Naive thymus-derived CD4-positive, alpha-beta T cell (primary cell): ENCODE measurements around the gene ASS1. TPM values are rescaled to one million over a fixed set of nuclear protein-coding genes. Genes with fewer than 3 reads are reported as not detected.
A peak's percentile ranks its signal among the peaks of the same experiment; 100 is the strongest.

Experiments
- ATAC-seq: fragments of 150-1000 bp; cut with Tn5 transposase; 2 replicates; pipeline ENCODE4 v1.10.0; 2021; ENCODE audit warnings: mild to moderate bottlenecking, moderate library complexity
- CTCF ChIA-PET: fragments of 350-600 bp; sonication (Branson Sonifier 250); formaldehyde crosslinking; loops from one replicate; lab custom pipeline; 2021; ENCODE audit warnings: antibody characterized with exemption; lab: Charles Lee
- POLR2A ChIA-PET: fragments of 350-600 bp; sonication (Branson Sonifier 250); formaldehyde crosslinking; loops from one replicate; lab custom pipeline; 2021; ENCODE audit warnings: antibody characterized with exemption, inconsistent platforms; lab: Charles Lee
- DNase-seq, 9 donors: peaks; one replicate each; pipeline versions ENCODE4 v3.0.0 to v3.0.0-alpha.2; 2020 to 2022; ENCODE audit warnings: mixed read lengths in 1 of 9
- H3K27ac ChIP-seq: one replicate; pipeline ENCODE4 v1.7.0; 2013; ENCODE audit warnings: mild to moderate bottlenecking, low read depth, low read length, moderate library complexity
- H3K27me3 ChIP-seq, 2 donors: one replicate each; pipeline ENCODE4 v1.7.0; 2013; ENCODE audit warnings: low read length in 2 of 2, mild to moderate bottlenecking in 2 of 2, moderate library complexity in 2 of 2; ENCODE audit not compliant: control insufficient read depth in 2 of 2, insufficient read depth in 2 of 2
- H3K36me3 ChIP-seq, 3 experiments: 1 replicate in 2 of 3; 2 replicates in 1 of 3; pipeline ENCODE4 v1.7.0; 2013; ENCODE audit warnings: low read length in 3 of 3, mild to moderate bottlenecking in 3 of 3, moderate library complexity in 1 of 3; ENCODE audit not compliant: insufficient read depth in 3 of 3, control insufficient read depth in 2 of 3
- H3K4me1 ChIP-seq, 2 donors: one replicate each; pipeline ENCODE4 v1.7.0; 2013; ENCODE audit warnings: low read length in 2 of 2, mild to moderate bottlenecking in 2 of 2, moderate library complexity in 1 of 2; ENCODE audit not compliant: control insufficient read depth in 2 of 2, insufficient read depth in 2 of 2
- H3K4me3 ChIP-seq: 2 replicates; pipeline ENCODE4 v1.7.0; 2013; ENCODE audit warnings: mild to moderate bottlenecking, low read length
- H3K9me3 ChIP-seq, 3 experiments: 1 replicate in 2 of 3; 2 replicates in 1 of 3; pipeline ENCODE4 v1.7.0; 2013; ENCODE audit warnings: low read length in 3 of 3; ENCODE audit not compliant: control insufficient read depth in 2 of 3
- H3K27ac Mint-ChIP-seq, 9 donors: one replicate each; pipeline ENCODE4 v1.8.0; 2020 to 2022; ENCODE audit warnings: mixed read lengths in 9 of 9, mild to moderate bottlenecking in 8 of 9, moderate library complexity in 5 of 9, inconsistent platforms in 2 of 9
- H3K27me3 Mint-ChIP-seq, 5 donors: one replicate each; pipeline ENCODE4 v1.8.0; 2021 to 2022; ENCODE audit warnings: mixed read lengths in 5 of 5, mild to moderate bottlenecking in 1 of 5
- H3K36me3 Mint-ChIP-seq, 5 donors: one replicate each; pipeline ENCODE4 v1.8.0; 2020 to 2022; ENCODE audit warnings: mixed read lengths in 5 of 5, mild to moderate bottlenecking in 3 of 5, inconsistent platforms in 1 of 5
- H3K4me1 Mint-ChIP-seq, 7 donors: one replicate each; pipeline ENCODE4 v1.8.0; 2020 to 2022; ENCODE audit warnings: mixed read lengths in 7 of 7, mild to moderate bottlenecking in 3 of 7, inconsistent platforms in 1 of 7
- H3K4me3 Mint-ChIP-seq, 10 donors: one replicate each; pipeline ENCODE4 v1.8.0; 2020 to 2022; ENCODE audit warnings: mild to moderate bottlenecking in 10 of 10, mixed read lengths in 10 of 10, moderate library complexity in 6 of 10, inconsistent platforms in 2 of 10
- H3K9me3 Mint-ChIP-seq, 11 donors: one replicate each; pipeline ENCODE4 v1.8.0; 2020 to 2022; ENCODE audit warnings: mixed read lengths in 11 of 11, mild to moderate bottlenecking in 4 of 11, inconsistent platforms in 1 of 11, moderate library complexity in 1 of 11
- intact Hi-C, 2 donors: fragments of 100-400 bp; cut with micrococcal nuclease; formaldehyde crosslinking; loops; one replicate each; pipeline ENCODE4 v1.15.1; 2023
- polyA plus RNA-seq, 2 donors: library from polyadenylated mRNA; unstranded; fragments of 300-500 nt; fragmentation: Illumina TruSeq; gene quantifications; one replicate each; pipeline ENCODE4 v1.2.3, GENCODE V29; 2021
- total RNA-seq, 6 experiments: library from RNA in 5 of 6; stranded (reverse) in 5 of 6; gene quantifications; 1 replicate in 5 of 6; 2 replicates in 1 of 6; pipeline ENCODE4 v1.2.3 and lab custom pipeline; 2021 to 2026

The ASS1 gene
- total RNA-seq = 1 to 10 TPM in 1 of 5 experiments, under 1 TPM in 1, not detected in 3; 0.50 to 5.8 TPM
- not detected for polyA plus RNA-seq
- not detected for total RNA-seq (lab: John Stamatoyannopoulos, UW)

DNA sequence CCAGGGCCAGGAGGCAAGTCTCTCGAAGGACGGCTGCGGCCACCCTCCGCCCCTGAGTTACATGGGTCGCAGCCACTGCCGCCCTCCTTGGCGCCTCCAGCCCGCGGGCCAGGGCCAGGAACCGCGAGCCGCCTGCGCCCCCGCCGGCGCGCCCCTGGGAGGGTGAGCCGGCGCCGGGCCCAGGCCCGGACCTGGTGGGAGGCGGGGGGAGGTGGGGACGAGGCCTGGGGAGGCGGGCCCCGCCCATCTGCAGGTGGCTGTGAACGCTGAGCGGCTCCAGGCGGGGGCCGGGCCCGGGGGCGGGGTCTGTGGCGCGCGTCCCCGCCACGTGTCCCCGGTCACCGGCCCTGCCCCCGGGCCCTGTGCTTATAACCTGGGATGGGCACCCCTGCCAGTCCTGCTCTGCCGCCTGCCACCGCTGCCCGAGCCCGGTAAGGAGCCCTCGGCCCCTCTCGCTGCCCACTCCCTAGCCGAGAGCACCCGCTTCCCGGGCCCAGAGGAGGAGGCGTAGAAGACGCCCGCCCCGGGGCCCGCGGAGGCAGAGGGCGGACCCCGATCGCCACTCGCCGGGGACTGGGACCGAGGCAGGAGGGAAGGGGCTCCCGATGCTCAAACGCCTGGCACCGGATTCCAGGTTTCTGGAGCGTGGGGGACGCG, at the start of gene ASS1:
ASS1 (plus strand) TSS at position 397 of the 657 bp plus-strand sequence. CDS start 7,268 bp downstream, outside the sequence.
- Mint-ChIP-seq H3K27me3 (peaks cover 26 to 60% (median 30%) of the 10 kb centered on the region in 5 donors), H3K27ac (no peak within 1 kb of the TSS)

DNA sequence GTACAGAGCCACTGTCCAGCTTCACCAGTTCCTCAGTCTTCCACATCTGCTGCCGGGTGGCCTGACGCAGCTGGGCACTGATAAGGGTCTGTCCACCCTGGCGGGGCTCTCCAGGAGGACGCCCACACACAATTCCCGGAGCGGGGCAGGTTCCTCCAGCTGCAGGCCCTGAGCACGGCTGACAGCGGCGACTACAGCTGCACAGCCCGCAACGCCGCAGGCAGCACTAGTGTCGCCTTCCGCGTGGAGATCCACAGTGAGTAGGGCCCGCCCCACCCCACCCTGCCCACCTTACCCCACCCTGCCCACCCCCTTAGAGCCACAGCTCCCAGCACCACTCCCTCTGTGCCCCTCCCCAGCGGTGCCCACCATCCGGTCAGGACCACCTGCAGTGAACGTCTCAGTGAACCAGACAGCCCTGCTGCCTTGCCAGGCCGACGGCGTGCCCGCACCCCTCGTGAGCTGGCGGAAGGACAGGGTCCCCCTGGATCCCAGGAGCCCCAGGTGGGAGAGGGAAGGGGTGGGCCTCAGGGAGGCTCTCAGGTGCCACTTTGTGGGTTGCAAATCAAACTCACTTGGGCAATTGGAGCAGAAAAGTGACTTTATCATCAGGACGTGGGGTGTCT, 48.8 kb upstream of the ASS1 start:
- H3K27ac Mint-ChIP-seq = no peak overlapping the region
- H3K27ac ChIP-seq = no peak overlapping the region
- no peaks in the 10 kb centered on the region for H3K9me3 Mint-ChIP-seq
- H3K4me1 ChIP-seq = no peaks in the 10 kb centered on the region
- ChIA-PET POLR2A (no interaction called here), CTCF (no interaction called here)
- H3K9me3 ChIP-seq = no peaks in the 10 kb centered on the region
- no peaks in the 10 kb centered on the region for H3K27me3 ChIP-seq
- ATAC-seq (no peak), DNase-seq (no peak)
- no peak overlapping the region for H3K4me3 ChIP-seq
- H3K36me3 ChIP-seq = no peaks in the 10 kb centered on the region
- no peaks in the 10 kb centered on the region for H3K4me1 Mint-ChIP-seq
- H3K4me3 Mint-ChIP-seq = no peak overlapping the region
- peaks cover 0 to 13% (median 0%) of the 10 kb centered on the region in 5 donors for H3K27me3 Mint-ChIP-seq
- intact Hi-C loops = no loop called here
- no peaks in the 10 kb centered on the region for H3K36me3 Mint-ChIP-seq

More for the DNA sequence above, at the start of gene ASS1:
- Mint-ChIP-seq H3K4me3 (peak within 1 kb of the TSS; percentile 29 to 75 (median 65)), H3K4me1 (peaks cover 0 to 24% (median 3%) of the 10 kb centered on the region in 7 donors), H3K36me3 (peaks cover under 1 to 11% (median 4%) of the 10 kb centered on the region in 5 donors), H3K9me3 (peaks cover 0 to 25% (median 12%) of the 10 kb centered on the region in 11 donors)
- H3K27ac ChIP-seq = no peak within 1 kb of the TSS
- ChIA-PET CTCF (no interaction called here), POLR2A (no interaction called here)
- peaks cover 0 to 11% (median 0%) of the 10 kb centered on the region in 3 experiments for H3K9me3 ChIP-seq
- no peaks in the 10 kb centered on the region for H3K36me3 ChIP-seq
- H3K4me3 ChIP-seq = no peak within 1 kb of the TSS
- no peaks in the 10 kb centered on the region for H3K27me3 ChIP-seq
- ATAC-seq = peak; percentile 79
- DNase-seq = peak in 5 of 9 donors; percentile 17 to 62 (median 24)
- intact Hi-C loops = no loop called here
- H3K4me1 ChIP-seq = no peaks in the 10 kb centered on the region

DNA sequence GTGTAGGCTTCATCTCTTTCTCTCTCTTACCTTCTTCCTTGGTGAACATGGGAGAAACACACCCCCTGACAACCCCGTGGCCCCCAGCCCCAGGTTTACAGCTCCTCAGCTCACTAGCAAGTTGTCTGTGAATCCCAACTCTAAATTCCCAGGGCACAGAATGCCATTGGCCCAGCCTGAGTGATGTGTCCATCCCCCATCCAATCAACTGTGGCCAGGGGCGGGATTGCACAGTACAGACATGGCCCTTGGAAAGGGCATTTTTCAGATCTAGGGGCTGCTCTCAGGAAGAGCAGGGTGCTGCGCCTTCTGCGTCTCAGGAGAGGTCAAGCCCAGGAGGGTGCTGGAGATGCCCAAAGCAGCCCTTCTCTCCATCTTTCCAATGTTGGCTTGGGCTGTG, 48.2 kb upstream of the ASS1 start:
- ATAC-seq = no peak
- no peak overlapping the region for H3K4me3 ChIP-seq
- ChIA-PET CTCF (no interaction called here), POLR2A (no interaction called here)
- Mint-ChIP-seq H3K27me3 (peaks cover 0 to 13% (median 0%) of the 10 kb centered on the region in 5 donors), H3K36me3 (no peaks in the 10 kb centered on the region), H3K27ac (no peak overlapping the region), H3K9me3 (no peaks in the 10 kb centered on the region), H3K4me3 (no peak overlapping the region), H3K4me1 (no peaks in the 10 kb centered on the region)
- no peaks in the 10 kb centered on the region for H3K9me3 ChIP-seq
- H3K4me1 ChIP-seq = no peaks in the 10 kb centered on the region
- H3K27ac ChIP-seq = no peak overlapping the region
- intact Hi-C loops = no loop called here
- DNase-seq = no peak
- no peaks in the 10 kb centered on the region for H3K27me3 ChIP-seq
- no peaks in the 10 kb centered on the region for H3K36me3 ChIP-seq

DNA sequence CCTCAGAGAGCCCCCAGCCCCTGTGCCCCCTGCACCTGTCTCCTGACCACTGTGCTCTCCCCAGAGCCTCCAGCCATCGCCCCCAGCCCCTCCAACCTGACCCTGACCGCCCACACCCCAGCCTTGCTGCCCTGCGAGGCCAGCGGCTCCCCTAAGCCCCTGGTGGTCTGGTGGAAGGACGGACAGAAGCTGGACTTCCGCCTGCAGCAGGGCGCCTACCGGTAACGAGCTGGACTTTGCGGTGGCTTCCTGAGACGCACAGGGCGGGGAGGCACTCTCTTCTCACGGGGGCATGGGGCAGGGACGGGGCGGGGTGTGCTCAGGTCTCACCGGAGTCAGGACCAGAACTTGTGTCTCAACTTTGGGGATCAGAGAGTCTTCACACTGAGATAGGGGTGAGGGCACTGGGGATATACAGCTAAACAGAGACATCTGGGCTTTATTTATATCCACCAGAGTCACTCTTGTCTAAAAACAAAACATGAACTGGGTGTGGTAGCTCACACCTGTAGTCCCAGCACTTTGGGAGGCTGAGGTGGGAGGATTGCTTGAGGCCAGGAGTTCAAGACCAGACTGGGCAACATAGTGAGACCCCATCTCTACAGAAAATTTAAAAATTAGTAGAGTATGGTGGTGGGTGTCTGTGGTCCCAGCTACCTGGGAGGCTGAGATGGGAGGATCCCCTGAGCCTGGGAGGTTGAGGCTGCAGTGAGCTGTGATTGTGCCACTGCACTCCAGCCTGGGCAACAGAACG, 46.1 kb upstream of the ASS1 start:
- no peaks in the 10 kb centered on the region for H3K9me3 ChIP-seq
- no peak overlapping the region for H3K27ac ChIP-seq
- Mint-ChIP-seq H3K4me1 (no peaks in the 10 kb centered on the region), H3K4me3 (no peak overlapping the region), H3K27ac (no peak overlapping the region), H3K27me3 (peaks cover 0 to 8% (median 0%) of the 10 kb centered on the region in 5 donors), H3K36me3 (no peaks in the 10 kb centered on the region), H3K9me3 (no peaks in the 10 kb centered on the region)
- no peaks in the 10 kb centered on the region for H3K4me1 ChIP-seq
- no peak for DNase-seq
- intact Hi-C loops = no loop called here
- POLR2A ChIA-PET = no interaction called here
- no peak overlapping the region for H3K4me3 ChIP-seq
- CTCF ChIA-PET = interaction anchor here (0.6 kb wide), 1 partner anchor 1343 kb away, joined by 3 read pairs; no protein-coding TSS in a partner anchor
- ATAC-seq = no peak
- no peaks in the 10 kb centered on the region for H3K27me3 ChIP-seq
- no peaks in the 10 kb centered on the region for H3K36me3 ChIP-seq

DNA sequence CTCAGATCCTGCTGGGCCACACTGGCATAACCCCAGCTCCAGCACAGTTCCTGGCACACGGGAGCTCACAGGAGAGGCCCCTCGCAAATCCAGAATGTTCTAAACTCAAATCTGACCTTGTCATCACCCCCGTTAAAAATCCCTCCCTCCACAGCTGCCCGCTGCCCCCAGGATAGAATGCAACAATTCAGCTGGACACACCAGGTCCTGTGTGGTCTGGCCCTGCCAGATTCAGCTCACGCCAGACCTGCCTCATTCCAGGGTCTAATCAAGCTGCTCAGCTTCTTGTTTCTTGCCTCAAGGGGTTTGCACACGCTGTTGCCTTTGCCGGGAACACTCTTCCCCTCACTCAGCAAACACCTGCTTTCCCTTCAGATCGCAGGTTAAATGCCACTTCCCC, 45.0 kb upstream of the ASS1 start:
- Histone ChIP-seq H3K4me1 (no peaks in the 10 kb centered on the region), H3K4me3 (no peak overlapping the region), H3K9me3 (no peaks in the 10 kb centered on the region), H3K27ac (no peak overlapping the region), H3K36me3 (no peaks in the 10 kb centered on the region), H3K27me3 (no peaks in the 10 kb centered on the region)
- H3K4me1 Mint-ChIP-seq = no peaks in the 10 kb centered on the region
- no peak overlapping the region for H3K27ac Mint-ChIP-seq
- ChIA-PET CTCF (no interaction called here), POLR2A (no interaction called here)
- DNase-seq (no peak), ATAC-seq (no peak)
- no peaks in the 10 kb centered on the region for H3K36me3 Mint-ChIP-seq
- intact Hi-C loops = no loop called here
- H3K4me3 Mint-ChIP-seq = no peak overlapping the region
- H3K27me3 Mint-ChIP-seq = peaks cover 0 to 8% (median 0%) of the 10 kb centered on the region in 5 donors
- H3K9me3 Mint-ChIP-seq = no peaks in the 10 kb centered on the region

DNA sequence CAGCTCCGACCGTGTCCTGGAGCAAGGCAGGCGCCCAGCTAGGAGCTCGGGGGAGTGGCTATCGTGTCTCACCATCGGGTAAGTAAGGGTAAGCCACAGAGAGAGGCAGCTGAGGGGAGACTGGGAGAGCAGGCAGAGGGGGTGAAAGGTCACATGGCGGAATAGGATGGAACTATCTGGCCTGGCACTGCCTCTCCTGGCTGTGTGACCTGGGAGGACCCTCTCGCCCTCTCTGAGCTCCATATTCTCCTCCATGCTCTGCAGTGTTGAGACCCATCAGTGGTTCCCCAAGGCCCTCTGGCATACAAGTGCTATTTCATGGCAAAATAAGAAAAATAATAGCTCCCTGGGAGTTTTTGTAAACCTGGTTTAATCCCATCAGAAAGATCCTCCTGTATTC, 43.9 kb upstream of the ASS1 start:
- Histone ChIP-seq H3K36me3 (no peaks in the 10 kb centered on the region), H3K27ac (no peak overlapping the region), H3K9me3 (no peaks in the 10 kb centered on the region), H3K27me3 (no peaks in the 10 kb centered on the region), H3K4me1 (no peaks in the 10 kb centered on the region), H3K4me3 (no peak overlapping the region)
- Mint-ChIP-seq H3K4me1 (no peaks in the 10 kb centered on the region), H3K36me3 (no peaks in the 10 kb centered on the region), H3K27me3 (peaks cover 0 to 8% (median 0%) of the 10 kb centered on the region in 5 donors), H3K27ac (no peak overlapping the region), H3K4me3 (no peak overlapping the region), H3K9me3 (no peaks in the 10 kb centered on the region)
- no peak for DNase-seq
- intact Hi-C loops = no loop called here
- no peak for ATAC-seq
- ChIA-PET POLR2A (no interaction called here), CTCF (no interaction called here)
